Testis (tissue), 3 donors: ENCODE results near the gene SLC25A45. TPM values are rescaled to one million over a fixed set of nuclear protein-coding genes. Genes with fewer than 3 reads are reported as not detected.
"Not testable (repeated sequence)": the region's sequence is repeated elsewhere in the genome, so short reads cannot be mapped to it uniquely, and the experiment has no call there.

Experiments
- DNase-seq: peaks from one replicate; pipeline ENCODE4 v3.0.0-alpha.2; 2019
- H3K27ac ChIP-seq, 2 donors: fragments of 200-600 bp; sonication (generic); one replicate each; pipeline ENCODE4 v1.5.1; 2019
- H3K27me3 ChIP-seq: fragments of 200-600 bp; sonication (generic); one replicate; pipeline ENCODE4 v1.5.1; 2019
- H3K36me3 ChIP-seq: fragments of 200-600 bp; sonication (generic); one replicate; pipeline ENCODE4 v1.5.1; 2017; ENCODE audit warnings: low read depth; ENCODE audit errors: missing control alignments
- H3K4me1 ChIP-seq: fragments of 200-600 bp; sonication (generic); one replicate; pipeline ENCODE4 v1.5.1; 2019
- H3K4me3 ChIP-seq, 2 donors: fragments of 200-600 bp; sonication (generic); one replicate each; pipeline ENCODE4 v1.5.1; 2017 to 2019
- H3K9me3 ChIP-seq: fragments of 200-600 bp; sonication (generic); one replicate; pipeline ENCODE4 v1.5.1; 2017
- CTCF ChIP-seq, 3 experiments: fragments of 450-650 bp in 2 of 3; fragments of 200-600 bp in 1 of 3; sonication (generic) in 1 of 3; IDR thresholded peaks; one replicate each; pipeline ENCODE4 v1.5.1; 2016 to 2019; ENCODE audit warnings: antibody characterized with exemption in 3 of 3, mild to moderate bottlenecking in 2 of 3, moderate library complexity in 1 of 3
- POLR2A ChIP-seq: fragments of 450-650 bp; IDR thresholded peaks from one replicate; pipeline ENCODE4 v1.6.1; 2017; ENCODE audit warnings: antibody characterized with exemption, mild to moderate bottlenecking, moderate library complexity
- WGBS, 2 donors: methylation state at CpG; one replicate each; pipeline ENCODE4 v1.1.5; 2018; 5-methylcytosine and 5-hydroxymethylcytosine counted together
- intact Hi-C: fragments of 100-400 bp; cut with DNase I; formaldehyde crosslinking; loops from one replicate; pipeline ENCODE4 v1.15.1; 2023; ENCODE audit warnings: low total_unique reads
- polyA plus RNA-seq: library from polyadenylated mRNA; stranded (reverse); fragments of 350-450 nt; fragmentation: Illumina TruSeq; extraction: RNeasy Lipid Tissue Mini Kit (QIAGEN cat#74804); gene quantifications from one replicate; pipeline ENCODE4 v1.2.3, GENCODE V29; 2014; ENCODE audit warnings: low read depth, low replicate concordance; ENCODE audit not compliant: insufficient read depth
- total RNA-seq, 2 donors: library from RNA; depleted of rRNA; stranded (reverse); fragments of >200 nt; gene quantifications; one replicate each; pipeline ENCODE4 v1.2.3, GENCODE V29; 2016

SLC25A45 gene
- total and polyA plus RNA-seq, 3 donors from 2014 or later = 8.0 to 10.6 (median 10.1) TPM

- no peak for DNase-seq
- Histone ChIP-seq H3K9me3 (no peaks in the 10 kb centered on the region), H3K27ac (peak overlapping the region; percentile 75 to 93), H3K4me1 (peaks cover 12% of the 10 kb centered on the region), H3K36me3 (no peaks in the 10 kb centered on the region), H3K27me3 (no peaks in the 10 kb centered on the region), H3K4me3 (peak overlapping the region; percentile 89 to 92)
- intact Hi-C loops = no loop called here
- TF ChIP-seq POLR2A = no peak
- no peak for TF ChIP-seq CTCF (IDR thresholded peaks at IDR 0.05)
- 11 to 17% methylated on average over 5 of the region's 5 CpGs for WGBS, 2 donors
Observed at GRCh38 chr11:65334696-65335295, 47.6 kb downstream of the SLC25A45 start.

- 85 to 88% methylated on average over 9 of the region's 9 CpGs for WGBS, 2 donors
- H3K27me3 ChIP-seq, H3K9me3 ChIP-seq, H3K36me3 ChIP-seq, DNase-seq, H3K4me3 ChIP-seq, intact Hi-C loops, H3K27ac ChIP-seq: not testable (repeated sequence)
- H3K4me1 ChIP-seq = peaks cover 12% of the 10 kb centered on the region
Observed at GRCh38 chr11:65332591-65332990, 49.9 kb downstream of the SLC25A45 start.

GRCh38 chr11:65330544-65330943 lies 51.9 kb downstream of the SLC25A45 start:
- no peak for DNase-seq
- 79 to 85% methylated on average over 7 of the region's 7 CpGs for WGBS, 2 donors
- peaks cover 12% of the 10 kb centered on the region for H3K4me1 ChIP-seq
- intact Hi-C loops = no loop called here
- TF ChIP-seq POLR2A (no peak), CTCF (IDR thresholded peaks at IDR 0.05) (no peak)
- no peaks in the 10 kb centered on the region for H3K36me3 ChIP-seq
- no peak overlapping the region for H3K4me3 ChIP-seq
- no peaks in the 10 kb centered on the region for H3K27me3 ChIP-seq
- H3K9me3 ChIP-seq = no peaks in the 10 kb centered on the region
- H3K27ac ChIP-seq = no peak overlapping the region

GRCh38 chr11:65329944-65330403 lies 52.5 kb downstream of the SLC25A45 start:
- Histone ChIP-seq H3K4me3 (no peak overlapping the region), H3K27ac (no peak overlapping the region), H3K4me1 (peaks cover 6% of the 10 kb centered on the region), H3K27me3 (no peaks in the 10 kb centered on the region), H3K36me3 (no peaks in the 10 kb centered on the region), H3K9me3 (no peaks in the 10 kb centered on the region)
- peak; percentile 98 for DNase-seq
- 5 to 9% methylated on average over 13 of the region's 13 CpGs for WGBS, 2 donors
- intact Hi-C loops = no loop called here
- TF ChIP-seq POLR2A (no peak), CTCF (IDR thresholded peaks at IDR 0.05) (peak; percentile 78 to 90 (median 90))

- no peak overlapping the region for H3K27ac ChIP-seq
- TF ChIP-seq CTCF (IDR thresholded peaks at IDR 0.05) (no peak), POLR2A (no peak)
- H3K4me1 ChIP-seq = peaks cover 1% of the 10 kb centered on the region
- no peak for DNase-seq
- H3K27me3 ChIP-seq = no peaks in the 10 kb centered on the region
- H3K36me3 ChIP-seq = no peaks in the 10 kb centered on the region
- no peak overlapping the region for H3K4me3 ChIP-seq
- 54 to 69% methylated on average over 2 of the region's 2 CpGs for WGBS, 2 donors
- H3K9me3 ChIP-seq = no peaks in the 10 kb centered on the region
- intact Hi-C loops = no loop called here
Observed at GRCh38 chr11:65329478-65329877, 53.0 kb downstream of the SLC25A45 start.
